A549 (cell line): ENCODE measurements around the gene LGALS3BP. TPM values are rescaled to one million over a fixed set of nuclear protein-coding genes. Genes with fewer than 3 reads are reported as not detected.

Experiments used
- ATAC-seq, 2 experiments: fragments of 200-7000 bp in 1 of 2; fragments of >200 bp in 1 of 2; cut with Nextera tagmentation in 1 of 2; cut with Tn5 transposase in 1 of 2; 3 replicates each; pipeline versions ENCODE4 v1.8.0 to v1.9.1; 2018 to 2020; ENCODE audit warnings: mild to moderate bottlenecking in 1 of 2, moderate library complexity in 1 of 2
- CTCF ChIA-PET: fragments of 300-600 bp; sonication (Branson Sonifier 250); formaldehyde crosslinking; extraction: SDS; loops from one replicate; lab custom pipeline; 2021; ENCODE audit warnings: antibody characterized with exemption, inconsistent platforms; lab: Yijun Ruan, JAX
- POLR2A ChIA-PET: fragments of 350-600 bp; formaldehyde crosslinking; extraction: SDS; loops from one replicate; lab custom pipeline; 2021; ENCODE audit warnings: antibody characterized with exemption, inconsistent platforms; lab: Yijun Ruan, JAX
- DNase-seq, 2 experiments: peaks; one replicate each; pipeline versions ENCODE4 v3.0.0 to v3.0.0-alpha.2; 2011 to 2016; ENCODE audit warnings: low read depth in 1 of 2, low spot score in 1 of 2
- FAIRE-seq: peaks from 2 replicates; lab custom pipeline; 2011; peaks lifted over from hg19 to GRCh38; lab: Jason Lieb, UNC
- H3K27ac ChIP-seq, 2 experiments: fragments of >200 bp; sonication (Bioruptor Twin); formaldehyde crosslinking; 3 replicates each; pipeline ENCODE4 v1.5.1; 2016 to 2017
- H3K4me1 ChIP-seq: fragments of >200 bp; sonication (Bioruptor Twin); formaldehyde crosslinking; 3 replicates; pipeline ENCODE4 v1.6.1; 2016
- H3K4me2 ChIP-seq: fragments of >200 bp; sonication (Bioruptor Twin); formaldehyde crosslinking; 3 replicates; pipeline ENCODE4 v1.6.1; 2016
- H3K4me3 ChIP-seq: fragments of >200 bp; sonication (Bioruptor Twin); formaldehyde crosslinking; 3 replicates; pipeline ENCODE4 v1.5.1; 2016
- H3K9me3 ChIP-seq: fragments of >200 bp; sonication (Bioruptor Twin); formaldehyde crosslinking; 3 replicates; pipeline ENCODE4 v1.6.1; 2016
- ATOH8 ChIP-seq: fragments of 250-450 bp; sonication (Bioruptor Pico); IDR thresholded peaks from 2 replicates; pipeline ENCODE4 v1.5.0; 2020; ENCODE audit warnings: low read depth, mild to moderate bottlenecking, moderate library complexity
- BHLHE40 ChIP-seq: IDR thresholded peaks from 2 replicates; pipeline ENCODE4 v1.6.1; 2012; ENCODE audit warnings: low read depth, low read length, inconsistent platforms
- CHD4 ChIP-seq: fragments of 200-600 bp; sonication (generic); IDR thresholded peaks from 2 replicates; pipeline ENCODE4 v1.6.1; 2016; ENCODE audit warnings: antibody characterized with exemption, mild to moderate bottlenecking, borderline replicate concordance
- EHMT2 ChIP-seq: fragments of 200-600 bp; sonication (generic); IDR thresholded peaks from 2 replicates; pipeline ENCODE4 v1.6.1; 2016; ENCODE audit warnings: antibody characterized with exemption, low read depth, mild to moderate bottlenecking, moderate library complexity
- EP300 ChIP-seq, 2 experiments: fragments of >200 bp; sonication (Bioruptor Twin); formaldehyde crosslinking; IDR thresholded peaks; 2 replicates in 1 of 2; 3 replicates in 1 of 2; pipeline ENCODE4 v1.6.1; 2016 to 2017
- GATA3 ChIP-seq: IDR thresholded peaks from 2 replicates; pipeline ENCODE4 v1.6.1; 2012; ENCODE audit warnings: borderline replicate concordance
- HES2 ChIP-seq: fragments of >200 bp; sonication (Bioruptor Twin); formaldehyde crosslinking; IDR thresholded peaks from 2 replicates; pipeline ENCODE4 v1.6.1; 2016
- JUN ChIP-seq, 2 experiments: fragments of >200 bp; sonication (Bioruptor Twin); formaldehyde crosslinking; IDR thresholded peaks; 2 replicates in 1 of 2; 3 replicates in 1 of 2; pipeline ENCODE4 v1.6.1; 2016 to 2017
- MAX ChIP-seq: IDR thresholded peaks from 2 replicates; pipeline ENCODE4 v1.6.1; 2012
- MYC ChIP-seq: IDR thresholded peaks from 2 replicates; pipeline ENCODE4 v1.6.1; 2012; ENCODE audit warnings: mild to moderate bottlenecking, inconsistent platforms, low read length, improper control_type of control experiment, borderline replicate concordance
- NFE2L2 ChIP-seq: fragments of 150-350 bp; conservative IDR thresholded peaks from 2 replicates; pipeline ENCODE4 v1.6.1; 2014; ENCODE audit warnings: low read length
- NPAS2 ChIP-seq: fragments of 250-450 bp; sonication (Bioruptor Pico); IDR thresholded peaks from 2 replicates; pipeline ENCODE4 v1.8.0; 2022; ENCODE audit warnings: mild to moderate bottlenecking, moderate library complexity, borderline replicate concordance
- PHF8 ChIP-seq: fragments of 200-600 bp; sonication (generic); IDR thresholded peaks from 2 replicates; pipeline ENCODE4 v1.6.1; 2016; ENCODE audit warnings: low read depth, mild to moderate bottlenecking, antibody characterized with exemption, moderate library complexity, borderline replicate concordance
- POLR2A ChIP-seq: IDR thresholded peaks from 2 replicates; pipeline ENCODE4 v1.6.1; 2012; ENCODE audit warnings: mild to moderate bottlenecking, low read length
- RFX5 ChIP-seq: fragments of 450-650 bp; IDR thresholded peaks from 2 replicates; pipeline ENCODE4 v1.7.1; 2014; ENCODE audit warnings: antibody characterized with exemption, mild to moderate bottlenecking, moderate library complexity
- RNF2 ChIP-seq: fragments of 200-600 bp; sonication (generic); IDR thresholded peaks from 2 replicates; pipeline ENCODE4 v1.6.1; 2016; ENCODE audit warnings: low read depth, mild to moderate bottlenecking, antibody characterized with exemption, moderate library complexity, borderline replicate concordance
- TFCP2L1 ChIP-seq: fragments of 250-450 bp; sonication (Bioruptor Pico); IDR thresholded peaks from 2 replicates; pipeline ENCODE4 v1.5.0; 2021; ENCODE audit warnings: mild to moderate bottlenecking
- USF2 ChIP-seq: fragments of 450-650 bp; IDR thresholded peaks from 2 replicates; pipeline ENCODE4 v1.6.1; 2014; ENCODE audit warnings: antibody characterized with exemption
- ZSCAN20 ChIP-seq: fragments of 250-450 bp; sonication (Bioruptor Pico); IDR thresholded peaks from 2 replicates; pipeline ENCODE4 v1.8.0; 2022; ENCODE audit warnings: mild to moderate bottlenecking, moderate library complexity
- WGBS: methylation state at CpG from one replicate; pipeline ENCODE4 v1.1.6; 2017; ENCODE audit errors: missing lambda C conversion rate; 5-methylcytosine and 5-hydroxymethylcytosine counted together
- polyA plus RNA-seq, 4 experiments: library from polyadenylated mRNA; depleted of rRNA in 3 of 4; stranded (reverse); fragments of >200 nt; fragmentation: RNase III in 1 of 4; extraction: RNeasy Plus Mini Kit Qiagen cat#74134 plus additional on column Dnase treatment in 1 of 4; gene quantifications; 2 replicates in 3 of 4; 3 replicates in 1 of 4; pipeline ENCODE4 v1.2.3, GENCODE V29; 2011 to 2017

LGALS3BP gene
- polyA plus RNA-seq, 2 of the 4 experiments (the other 2 are of a cell fraction) = 28.3 to 60.0 TPM

GRCh38 chr17:79026376-79027273 lies 46.9 kb upstream of the LGALS3BP start (continued):
- no peak for TF ChIP-seq HES2
- no peak for TF ChIP-seq NFE2L2
- no peak for TF ChIP-seq EHMT2
- TF ChIP-seq GATA3 = peak; percentile 50; the same call in 1 of the 2 replicates
- no peak; a peak in 2 of 5 replicates for TF ChIP-seq EP300 (IDR thresholded peaks at IDR 0.05)

DNA sequence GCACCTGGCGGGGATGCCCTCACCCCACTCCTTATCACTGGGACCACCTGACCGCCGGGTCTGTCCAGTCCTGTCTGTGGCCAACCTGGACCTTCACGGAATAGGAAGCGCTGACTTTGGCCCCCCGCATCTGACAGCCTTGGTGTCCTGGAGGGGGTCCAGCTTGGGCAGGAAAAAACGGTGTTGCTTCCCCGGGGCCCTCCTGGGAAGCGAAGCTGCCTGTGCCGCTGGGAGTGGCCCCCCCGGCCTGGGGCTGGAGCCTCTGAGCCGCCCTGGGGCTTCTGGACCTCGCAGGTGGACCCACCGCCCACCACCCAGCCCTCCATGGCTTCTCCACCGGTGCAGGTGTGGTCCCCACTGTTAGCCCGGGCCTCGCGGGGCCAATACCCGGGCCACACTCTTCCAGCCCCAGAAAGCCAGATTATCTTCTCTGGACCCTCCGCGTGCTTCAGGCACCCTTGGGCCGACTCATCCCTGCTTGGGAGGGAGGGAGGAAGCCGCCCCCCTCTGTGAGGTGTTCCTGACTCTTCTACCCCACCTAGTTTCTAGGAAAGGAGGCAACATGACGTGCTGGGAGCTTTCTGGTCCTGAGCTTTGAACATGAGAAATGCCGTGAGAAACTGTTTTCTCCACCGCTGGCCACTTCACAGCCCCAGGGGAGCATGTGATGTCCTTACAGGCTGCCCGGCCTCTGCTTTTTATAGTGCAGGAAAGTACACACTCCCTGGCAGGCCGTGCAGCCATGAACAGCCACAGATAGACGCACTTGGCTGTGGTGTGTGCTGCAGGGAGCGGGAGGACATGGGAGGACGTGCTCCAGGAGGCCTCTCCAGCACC lies 45.4 kb upstream of the LGALS3BP start:
- ChIA-PET POLR2A (interaction anchor here (0.7 kb wide), 1 partner anchor 10 kb away, joined by 4 read pairs; no protein-coding TSS in a partner anchor), CTCF (interaction anchor here (0.6 to 18.2 kb wide), 13 partner anchors 9 to 684 kb away, joined by 3 to 376 read pairs (median 9); partner anchors contain the start of gene CANT1)
- FAIRE-seq (no peak), ATAC-seq (no peak), DNase-seq (no peak)
- peak overlapping the region; percentile 88 for H3K4me2 ChIP-seq
- 82% methylated on average over 27 of the region's 31 CpGs for WGBS
- H3K4me1 ChIP-seq = peaks cover 51% of the 10 kb centered on the region
- TF ChIP-seq JUN (IDR thresholded peaks at IDR 0.05) (no peak), USF2 (no peak), RFX5 (no peak), CHD4 (no peak), BHLHE40 (no peak), NPAS2 (CRISPR knock-in tag) (no peak), TFCP2L1 (CRISPR knock-in tag) (no peak)
- no peaks in the 10 kb centered on the region for H3K9me3 ChIP-seq
- H3K4me3 ChIP-seq = peak overlapping the region; percentile 63
- peak overlapping the region; percentile 78 to 88 for H3K27ac ChIP-seq

DNA sequence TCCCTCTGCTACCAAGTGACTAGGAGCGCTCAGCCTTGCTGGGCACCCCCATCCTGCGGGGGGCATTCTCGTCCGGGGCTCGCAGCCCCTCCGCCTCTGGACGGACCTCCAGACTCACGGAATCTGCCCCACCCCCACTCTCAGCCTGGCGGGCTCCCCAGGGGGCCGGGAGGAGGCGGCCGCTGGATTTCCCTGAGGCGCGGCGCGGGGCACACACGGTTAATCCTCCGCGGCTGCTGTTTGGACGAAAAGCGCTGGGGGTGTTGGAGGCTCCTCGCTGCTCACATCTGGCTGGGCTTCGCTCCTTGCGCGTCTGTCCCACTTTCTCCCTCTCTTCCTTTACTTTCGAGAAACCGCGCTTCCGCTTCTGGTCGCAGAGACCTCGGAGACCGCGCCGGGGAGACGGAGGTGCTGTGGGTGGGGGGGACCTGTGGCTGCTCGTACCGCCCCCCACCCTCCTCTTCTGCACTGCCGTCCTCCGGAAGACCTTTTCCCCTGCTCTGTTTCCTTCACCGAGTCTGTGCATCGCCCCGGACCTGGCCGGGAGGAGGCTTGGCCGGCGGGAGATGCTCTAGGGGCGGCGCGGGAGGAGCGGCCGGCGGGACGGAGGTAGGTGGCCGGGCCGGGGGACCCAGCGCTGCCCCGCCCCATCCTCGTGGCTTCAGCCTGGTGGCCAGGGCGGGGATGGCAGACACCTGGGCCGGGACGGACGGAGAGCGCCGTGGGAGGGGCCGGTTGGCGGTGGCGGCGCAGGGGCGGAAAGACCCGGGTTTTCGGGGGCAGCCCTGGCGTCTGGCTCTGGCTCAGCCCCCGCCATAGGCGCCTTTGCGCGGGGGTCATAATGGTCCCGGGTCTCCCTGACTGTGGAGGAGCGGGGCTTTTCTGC lies 44.4 kb upstream of the LGALS3BP start, which contains the start of gene C1QTNF1:
Gene C1QTNF1, plus strand, starts transcription at position 284 of the 886 bp plus-strand sequence. CDS start 19,800 bp downstream, outside the sequence.
- TF ChIP-seq PHF8 (0 out of 2 replicates have a peak, but pooled peaks have one; percentile 36), RFX5 (0 out of 2 replicates have a peak, but pooled peaks have one; percentile 26), ZSCAN20 (CRISPR knock-in tag) (no peak), JUN (IDR thresholded peaks at IDR 0.05) (peak; percentile 30 to 47; a peak in 1 of 5 replicates), MAX (peak; percentile 58), MYC (peak; percentile 85), POLR2A (peak; percentile 23; the same call in 1 of the 2 replicates), RNF2 (peak; percentile 72), ATOH8 (CRISPR knock-in tag) (no peak)
- H3K27ac ChIP-seq = peak within 1 kb of the TSS; percentile 78 to 88

More for the DNA sequence above, 44.4 kb upstream of the LGALS3BP start, which contains the start of gene C1QTNF1:
- peak; percentile 35 to 96 for DNase-seq
- peak; percentile 72 to 84 for ATAC-seq
- H3K9me3 ChIP-seq = no peaks in the 10 kb centered on the region
- FAIRE-seq = no peak
- H3K4me3 ChIP-seq = peak within 1 kb of the TSS; percentile 63
- ChIA-PET POLR2A (no interaction called here), CTCF (interaction anchor here (0.9 to 14.8 kb wide), 10 partner anchors 10 to 369 kb away, joined by 3 to 376 read pairs (median 80); no protein-coding TSS in a partner anchor)
- WGBS = 6% methylated on average over 66 of the region's 77 CpGs
- peaks cover 57% of the 10 kb centered on the region for H3K4me1 ChIP-seq
- peak within 1 kb of the TSS; percentile 88 for H3K4me2 ChIP-seq
